Suprapubic skin (tissue), 4 donors: ENCODE results near the gene PTTG1IP.

Experiments used
- CTCF ChIP-seq, 2 donors: fragments of 200-600 bp in 1 of 2; fragments of 450-650 bp in 1 of 2; sonication (generic) in 1 of 2; IDR thresholded peaks; one replicate each; pipeline ENCODE4 v1.5.1; 2016 to 2019; ENCODE audit warnings: antibody characterized with exemption in 2 of 2, mild to moderate bottlenecking in 1 of 2, moderate library complexity in 1 of 2
- POLR2A ChIP-seq, 2 donors: fragments of 450-650 bp; IDR thresholded peaks; one replicate each; pipeline ENCODE4 v1.6.1; 2017; ENCODE audit warnings: antibody characterized with exemption in 2 of 2, mild to moderate bottlenecking in 2 of 2, moderate library complexity in 2 of 2
- POLR2AphosphoS5 ChIP-seq, 3 donors: sonication (generic); formaldehyde crosslinking; IDR thresholded peaks; one replicate each; pipeline ENCODE4 v1.6.1; 2017; ENCODE audit warnings: antibody characterized with exemption in 3 of 3

GRCh38 chr21:44836349-44836665 is 37.2 kb downstream of the PTTG1IP start:
- TF ChIP-seq CTCF (IDR thresholded peaks at IDR 0.05) = no peak
- TF ChIP-seq POLR2A (IDR thresholded peaks at IDR 0.05) = no peak
- no peak for TF ChIP-seq POLR2AphosphoS5 (IDR thresholded peaks at IDR 0.05)
